GM04503 (cell line): ENCODE measurements around the gene ZFP57.

ENCODE experiments used
- DNase-seq: peaks from one replicate; pipeline ENCODE4 v3.0.0-alpha.2; 2012; ENCODE audit warnings: low read depth

Gene ZFP57

DNA sequence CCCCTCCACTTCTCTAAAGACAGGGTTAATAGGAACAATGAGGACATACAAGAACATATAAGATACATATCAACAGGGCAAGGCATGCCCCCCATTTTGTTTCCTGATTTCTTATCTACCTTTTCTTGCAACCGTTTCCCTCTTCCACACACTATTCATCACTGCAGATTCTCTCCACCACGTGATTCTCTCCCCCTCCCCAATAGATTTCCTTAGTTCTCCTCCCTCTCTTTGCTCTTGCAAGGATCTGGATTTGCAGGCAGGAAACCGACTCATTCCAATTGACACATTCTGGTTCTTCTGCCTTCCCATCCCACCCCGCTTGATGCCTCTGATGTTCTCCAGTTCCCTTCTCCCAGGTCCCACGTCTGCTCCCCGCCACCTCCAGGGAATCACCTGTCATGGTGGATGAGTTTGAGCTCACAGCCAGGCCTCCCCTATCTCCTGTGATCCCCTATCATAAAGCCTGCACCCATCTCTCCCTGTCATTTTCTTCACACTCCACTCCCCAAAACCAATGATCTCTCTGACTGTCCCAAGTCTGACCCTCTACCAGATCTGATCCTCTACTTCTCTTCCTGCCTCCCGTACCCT, 55.5 kb downstream of the ZFP57 start:
- DNase-seq, result no peak

DNA sequence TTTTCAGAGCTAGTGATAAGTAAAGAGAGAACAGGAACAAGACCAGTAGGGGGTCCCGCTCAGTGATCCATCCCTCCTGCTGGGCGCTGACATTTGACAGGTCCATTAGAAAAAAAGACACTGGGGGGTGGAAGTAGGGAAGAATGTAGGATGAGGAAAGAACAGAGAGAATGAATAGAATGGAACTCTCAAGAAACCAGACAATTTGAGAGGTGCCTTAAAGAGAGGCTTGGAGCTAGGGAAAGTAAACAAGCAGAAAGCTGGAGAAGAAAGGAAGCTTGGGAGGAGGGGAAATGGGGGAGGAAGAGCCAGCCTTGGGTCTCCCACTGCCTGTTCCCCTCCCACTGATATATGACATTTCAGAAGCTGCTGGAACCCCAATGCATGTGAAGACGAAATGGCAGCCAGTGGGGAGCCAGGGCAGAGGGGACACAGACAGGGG, 56.4 kb downstream of the ZFP57 start:
- DNase-seq, result no peak
